Measurements from ENCODE around the gene HSPD1. TPM values are rescaled to one million over a fixed set of nuclear protein-coding genes. Genes with fewer than 3 reads are reported as not detected.
"Not testable (repeated sequence)": the region's sequence is repeated elsewhere in the genome, so short reads cannot be mapped to it uniquely, and the experiment has no call there.

The HSPD1 gene
- total RNA-seq, 1 donor from 2014 or later, result 146 TPM

DNA sequence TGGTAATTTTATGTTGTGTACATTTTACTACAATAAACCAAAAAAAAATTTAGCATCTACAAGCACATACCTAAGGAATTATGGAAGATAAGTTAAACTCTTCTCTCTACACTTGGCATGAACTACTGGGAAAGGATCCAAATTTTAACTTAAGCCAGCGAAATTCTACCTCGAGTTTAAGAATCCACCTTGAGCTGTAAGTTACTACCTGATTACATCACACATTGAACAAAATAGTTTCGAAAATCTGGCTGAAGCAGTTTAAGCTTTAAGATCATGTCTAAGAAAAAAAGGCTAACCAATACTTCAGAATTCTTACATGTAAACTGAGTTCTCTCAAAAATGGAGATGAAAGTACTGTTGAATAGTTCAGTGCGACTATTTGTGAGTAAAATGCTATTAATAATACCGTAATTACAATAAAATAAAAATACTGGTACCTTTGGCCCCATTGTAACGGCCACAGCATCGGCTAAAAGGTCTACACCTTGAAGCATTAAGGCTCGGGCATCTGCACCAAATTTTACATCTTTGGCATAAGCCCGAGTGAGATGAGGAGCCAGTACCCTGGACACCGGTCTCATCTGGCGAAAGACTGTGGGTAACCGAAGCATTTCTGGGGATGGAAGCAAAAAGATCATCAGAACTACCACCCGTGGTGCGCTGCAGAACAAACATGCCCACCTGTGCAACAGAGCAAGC is 1.3 kb downstream of the HSPD1 start:
- Histone ChIP-seq H3K27me3 (ENCODE audit: control insufficient read depth in 3 of 3, insufficient read depth in 3 of 3, low read length in 3 of 3) (no peaks in the 10 kb centered on the region), H3K9ac (ENCODE audit: low read depth in 1 of 3, low read length in 3 of 3) (peak overlapping the region; percentile 90 to 97 (median 95)), H3K9me3 (ENCODE audit: control insufficient read depth in 3 of 3, low read length in 3 of 3) (no peaks in the 10 kb centered on the region), H3K4me3 (ENCODE audit: low read length in 3 of 3) (peak overlapping the region; percentile 86 to 90 (median 89)), H3K4me1 (ENCODE audit: control insufficient read depth in 3 of 3, insufficient read depth in 3 of 3, low read length in 3 of 3) (peaks cover 31 to 47% (median 35%) of the 10 kb centered on the region in 3 donors), H3K36me3 (ENCODE audit: control insufficient read depth in 3 of 3, insufficient read depth in 3 of 3, low read length in 3 of 3) (peaks cover 18 to 41% (median 37%) of the 10 kb centered on the region in 3 donors), H3K27ac (ENCODE audit: low read depth, low read length) (peak overlapping the region; percentile 95)

DNA sequence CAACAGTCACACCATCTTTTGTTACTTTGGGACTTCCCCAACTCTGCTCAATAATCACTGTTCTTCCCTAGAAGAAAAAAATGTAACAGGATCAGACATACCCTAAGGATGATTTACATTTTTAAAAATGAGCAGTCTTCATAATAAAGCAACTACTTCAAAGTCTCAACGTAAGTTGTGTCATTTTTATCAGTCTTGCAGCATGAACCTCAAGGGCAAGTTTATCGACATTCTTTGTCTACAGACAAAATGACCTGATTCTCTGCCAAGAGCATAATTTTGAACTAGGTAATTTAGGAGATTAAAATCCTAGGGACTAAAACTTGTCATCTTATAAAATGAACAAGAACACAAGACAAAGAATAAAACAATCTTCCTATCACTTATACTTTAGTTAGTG is 2.3 kb downstream of the HSPD1 start:
- no peak overlapping the region for H3K4me3 ChIP-seq (ENCODE audit: low read length in 3 of 3)
- H3K4me1 ChIP-seq (ENCODE audit: control insufficient read depth in 3 of 3, insufficient read depth in 3 of 3, low read length in 3 of 3), result peaks cover 30 to 46% (median 34%) of the 10 kb centered on the region in 3 donors
- no peak overlapping the region for H3K27ac ChIP-seq (ENCODE audit: low read depth, low read length)
- H3K27me3 ChIP-seq (ENCODE audit: control insufficient read depth in 3 of 3, insufficient read depth in 3 of 3, low read length in 3 of 3), result no peaks in the 10 kb centered on the region
- H3K9ac ChIP-seq (ENCODE audit: low read depth in 1 of 3, low read length in 3 of 3), result peak overlapping the region in 1 of 3 donors; percentile 7
- peaks cover 22 to 48% (median 45%) of the 10 kb centered on the region in 3 donors for H3K36me3 ChIP-seq (ENCODE audit: control insufficient read depth in 3 of 3, insufficient read depth in 3 of 3, low read length in 3 of 3)
- no peaks in the 10 kb centered on the region for H3K9me3 ChIP-seq (ENCODE audit: control insufficient read depth in 3 of 3, low read length in 3 of 3)

DNA sequence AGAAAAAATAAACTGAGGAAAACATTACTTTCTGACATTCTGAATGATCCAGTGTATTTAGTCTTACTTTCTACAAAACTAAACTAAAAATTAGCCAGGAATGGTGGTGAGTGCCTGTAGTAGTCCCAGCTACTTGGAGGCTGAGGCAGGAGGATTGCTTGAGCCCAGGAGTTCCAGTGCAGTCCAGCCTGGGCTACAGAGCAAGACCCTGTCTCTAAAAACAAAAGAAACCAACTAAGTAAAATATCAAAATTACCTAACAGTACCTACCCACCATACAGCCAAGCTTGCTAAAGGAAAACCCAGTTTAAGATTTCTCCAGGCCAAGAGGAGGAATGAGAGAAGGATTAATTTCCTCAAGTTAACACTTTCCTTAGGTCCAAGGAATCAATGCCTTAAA is 2.9 kb downstream of the HSPD1 start:
- Histone ChIP-seq H3K27ac (ENCODE audit: low read depth, low read length) (no peak overlapping the region), H3K4me3 (ENCODE audit: low read length in 3 of 3) (no peak overlapping the region), H3K36me3 (ENCODE audit: control insufficient read depth in 3 of 3, insufficient read depth in 3 of 3, low read length in 3 of 3) (peaks cover 28 to 51% (median 50%) of the 10 kb centered on the region in 3 donors), H3K9me3 (ENCODE audit: control insufficient read depth in 3 of 3, low read length in 3 of 3) (no peaks in the 10 kb centered on the region), H3K4me1 (ENCODE audit: control insufficient read depth in 3 of 3, insufficient read depth in 3 of 3, low read length in 3 of 3) (peaks cover 24 to 40% (median 28%) of the 10 kb centered on the region in 3 donors), H3K27me3 (ENCODE audit: control insufficient read depth in 3 of 3, insufficient read depth in 3 of 3, low read length in 3 of 3) (no peaks in the 10 kb centered on the region), H3K9ac (ENCODE audit: low read depth in 1 of 3, low read length in 3 of 3) (no peak overlapping the region)

DNA sequence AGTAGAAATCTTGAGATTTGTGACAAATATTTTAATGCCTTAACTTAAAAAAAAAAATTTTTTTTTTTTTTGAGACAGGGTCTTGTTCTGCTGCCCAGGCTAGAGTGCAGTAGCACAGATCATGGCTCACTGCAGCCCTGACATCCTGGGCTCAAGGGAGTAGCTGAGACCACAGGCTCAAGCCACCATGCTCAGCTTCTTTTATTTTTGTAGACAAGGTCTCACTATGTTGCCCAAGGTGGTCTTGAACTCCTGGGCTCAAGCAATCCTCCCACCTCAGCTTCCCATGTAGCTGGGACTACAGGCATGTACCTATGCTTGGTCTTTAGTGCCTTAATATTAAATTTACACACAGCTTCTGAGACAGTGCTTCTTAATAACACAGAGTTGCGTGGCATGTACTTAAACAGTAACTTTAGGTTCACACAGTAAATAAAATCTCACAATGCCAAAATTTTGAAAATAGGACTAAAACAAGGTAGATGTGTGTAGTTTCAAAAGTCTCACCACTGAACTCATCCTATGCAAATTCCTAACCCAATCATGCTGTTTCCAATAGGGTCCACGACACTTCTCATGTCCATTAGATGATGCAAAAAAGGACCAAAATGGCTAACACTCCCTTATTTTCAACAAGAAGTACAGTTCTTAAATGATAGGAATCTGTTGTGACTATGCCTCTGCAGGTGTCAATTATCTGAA is 4.1 kb downstream of the HSPD1 start:
- Histone ChIP-seq H3K36me3 (ENCODE audit: control insufficient read depth in 3 of 3, insufficient read depth in 3 of 3, low read length in 3 of 3) (peaks cover 37 to 60% (median 57%) of the 10 kb centered on the region in 3 donors), H3K9ac (ENCODE audit: low read depth in 1 of 3, low read length in 3 of 3) (no peak overlapping the region), H3K9me3 (ENCODE audit: control insufficient read depth in 3 of 3, low read length in 3 of 3) (no peaks in the 10 kb centered on the region), H3K27ac (ENCODE audit: low read depth, low read length) (no peak overlapping the region), H3K27me3 (ENCODE audit: control insufficient read depth in 3 of 3, insufficient read depth in 3 of 3, low read length in 3 of 3) (no peaks in the 10 kb centered on the region), H3K4me1 (ENCODE audit: control insufficient read depth in 3 of 3, insufficient read depth in 3 of 3, low read length in 3 of 3) (peaks cover 16 to 32% (median 22%) of the 10 kb centered on the region in 3 donors), H3K4me3 (ENCODE audit: low read length in 3 of 3) (no peak overlapping the region)

GRCh38 chr2:197487385-197487784 is 12.3 kb downstream of the HSPD1 start:
- Histone ChIP-seq H3K9ac (ENCODE audit: low read depth in 1 of 3, low read length in 3 of 3) (no peak overlapping the region), H3K4me3 (ENCODE audit: low read length in 3 of 3) (no peak overlapping the region), H3K36me3 (ENCODE audit: control insufficient read depth in 3 of 3, insufficient read depth in 3 of 3, low read length in 3 of 3) (peaks cover 45 to 61% (median 52%) of the 10 kb centered on the region in 3 donors), H3K9me3 (ENCODE audit: control insufficient read depth in 3 of 3, low read length in 3 of 3) (no peaks in the 10 kb centered on the region), H3K27me3 (ENCODE audit: control insufficient read depth in 3 of 3, insufficient read depth in 3 of 3, low read length in 3 of 3) (no peaks in the 10 kb centered on the region), H3K4me1 (ENCODE audit: control insufficient read depth in 3 of 3, insufficient read depth in 3 of 3, low read length in 3 of 3) (no peaks in the 10 kb centered on the region), H3K27ac (ENCODE audit: low read depth, low read length) (no peak overlapping the region)

DNA sequence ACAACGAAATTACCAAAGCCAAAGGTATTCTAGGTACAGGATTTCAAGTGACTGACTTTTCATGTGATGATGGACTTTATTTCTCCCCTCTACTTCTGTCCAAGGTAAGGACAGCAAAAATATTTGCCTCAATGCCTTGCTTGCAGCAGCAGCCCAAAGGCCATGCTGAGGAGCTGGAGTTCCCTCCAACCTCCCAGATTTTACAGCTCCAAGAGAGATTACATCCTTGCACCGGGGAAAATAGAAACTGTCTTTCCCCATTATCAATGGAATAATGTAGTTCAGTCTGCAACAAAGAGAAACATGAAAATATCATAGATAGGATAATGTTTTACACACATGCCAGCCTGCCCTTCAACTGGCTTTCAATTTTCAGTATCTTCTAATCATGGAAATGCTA is 13.5 kb downstream of the HSPD1 start:
- H3K4me3 ChIP-seq (ENCODE audit: low read length in 3 of 3), result no peak overlapping the region
- H3K27me3 ChIP-seq (ENCODE audit: control insufficient read depth in 3 of 3, insufficient read depth in 3 of 3, low read length in 3 of 3), result no peaks in the 10 kb centered on the region
- no peaks in the 10 kb centered on the region for H3K9me3 ChIP-seq (ENCODE audit: control insufficient read depth in 3 of 3, low read length in 3 of 3)
- H3K36me3 ChIP-seq (ENCODE audit: control insufficient read depth in 3 of 3, insufficient read depth in 3 of 3, low read length in 3 of 3), result peaks cover 35 to 49% (median 43%) of the 10 kb centered on the region in 3 donors
- no peak overlapping the region for H3K9ac ChIP-seq (ENCODE audit: low read depth in 1 of 3, low read length in 3 of 3)
- no peaks in the 10 kb centered on the region for H3K4me1 ChIP-seq (ENCODE audit: control insufficient read depth in 3 of 3, insufficient read depth in 3 of 3, low read length in 3 of 3)
- H3K27ac ChIP-seq (ENCODE audit: low read depth, low read length), result no peak overlapping the region

DNA sequence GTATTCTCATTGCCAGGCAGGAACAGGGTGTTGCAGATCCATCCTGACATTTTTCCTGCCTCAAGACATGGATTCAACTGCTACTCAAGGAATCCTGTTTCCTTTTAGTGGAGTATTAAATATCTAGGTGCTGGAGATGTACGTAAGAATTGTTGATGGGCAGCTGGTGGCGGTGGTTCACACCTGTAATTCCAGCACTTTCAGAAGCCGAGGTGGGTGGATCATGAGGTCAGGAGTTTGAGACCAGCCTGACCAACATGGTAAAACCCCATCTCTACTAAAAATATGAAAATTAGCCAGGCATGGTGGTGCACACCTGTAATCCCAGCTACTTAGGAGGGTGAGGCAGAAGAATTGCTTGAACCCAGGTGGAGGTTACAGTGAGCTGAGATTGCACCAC is 15.4 kb downstream of the HSPD1 start:
- not testable (repeated sequence) for H3K4me1 ChIP-seq (ENCODE audit: control insufficient read depth in 3 of 3, insufficient read depth in 3 of 3, low read length in 3 of 3); H3K9me3 ChIP-seq (ENCODE audit: control insufficient read depth in 3 of 3, low read length in 3 of 3); H3K9ac ChIP-seq (ENCODE audit: low read depth in 1 of 3, low read length in 3 of 3); H3K27ac ChIP-seq (ENCODE audit: low read depth, low read length); H3K4me3 ChIP-seq (ENCODE audit: low read length in 3 of 3); H3K27me3 ChIP-seq (ENCODE audit: control insufficient read depth in 3 of 3, insufficient read depth in 3 of 3, low read length in 3 of 3)
- peaks cover 22 to 44% (median 36%) of the 10 kb centered on the region in 3 donors for H3K36me3 ChIP-seq (ENCODE audit: control insufficient read depth in 3 of 3, insufficient read depth in 3 of 3, low read length in 3 of 3)

DNA sequence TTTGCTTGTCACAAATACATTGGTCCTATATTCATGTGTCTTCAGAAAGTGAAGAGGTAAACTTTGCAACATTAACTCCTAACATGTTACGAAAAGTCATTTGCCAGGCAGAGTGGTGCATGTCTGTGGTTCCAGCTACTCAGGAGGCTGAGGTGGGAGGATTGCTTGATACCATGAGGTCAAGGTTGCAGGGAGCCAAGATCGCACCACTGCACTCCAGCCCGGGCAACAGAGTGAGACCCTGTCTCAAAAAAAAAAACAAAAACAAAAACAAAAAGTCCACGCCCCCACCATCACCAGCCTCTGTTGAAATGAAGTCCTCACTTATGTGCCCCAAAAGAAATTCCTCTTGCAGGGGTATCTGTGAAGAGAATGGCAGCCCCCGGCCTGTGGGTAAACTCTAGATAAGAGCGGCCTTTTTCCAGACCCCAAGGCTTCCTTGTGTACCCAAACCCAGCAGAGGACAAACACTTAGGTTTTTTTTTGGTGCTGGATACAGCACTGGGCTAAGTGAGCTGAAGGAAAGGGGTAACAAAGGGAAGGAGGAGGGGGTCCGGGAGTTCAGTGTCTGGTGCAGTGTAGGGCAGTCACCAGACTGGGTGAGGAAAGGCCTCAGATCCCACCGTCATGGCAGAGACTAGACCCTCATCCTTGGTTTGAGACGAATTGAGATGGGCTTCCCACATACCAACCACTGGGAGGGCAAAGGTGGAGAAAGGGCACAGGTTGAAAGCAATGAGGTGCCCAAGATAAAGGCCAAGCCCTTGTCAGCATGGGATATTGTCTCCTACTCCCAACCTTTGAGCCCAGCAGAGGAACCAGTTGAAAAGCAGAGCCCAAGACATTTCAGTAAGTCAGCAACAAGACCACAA is 19.2 kb downstream of the HSPD1 start:
- Histone ChIP-seq H3K9me3 (ENCODE audit: control insufficient read depth in 3 of 3, low read length in 3 of 3) (no peaks in the 10 kb centered on the region), H3K27ac (ENCODE audit: low read depth, low read length) (no peak overlapping the region), H3K27me3 (ENCODE audit: control insufficient read depth in 3 of 3, insufficient read depth in 3 of 3, low read length in 3 of 3) (no peaks in the 10 kb centered on the region), H3K36me3 (ENCODE audit: control insufficient read depth in 3 of 3, insufficient read depth in 3 of 3, low read length in 3 of 3) (peaks cover 14 to 24% (median 23%) of the 10 kb centered on the region in 3 donors), H3K4me1 (ENCODE audit: control insufficient read depth in 3 of 3, insufficient read depth in 3 of 3, low read length in 3 of 3) (peaks cover 0 to 4% (median 0%) of the 10 kb centered on the region in 3 donors), H3K9ac (ENCODE audit: low read depth in 1 of 3, low read length in 3 of 3) (no peak overlapping the region), H3K4me3 (ENCODE audit: low read length in 3 of 3) (no peak overlapping the region)

DNA sequence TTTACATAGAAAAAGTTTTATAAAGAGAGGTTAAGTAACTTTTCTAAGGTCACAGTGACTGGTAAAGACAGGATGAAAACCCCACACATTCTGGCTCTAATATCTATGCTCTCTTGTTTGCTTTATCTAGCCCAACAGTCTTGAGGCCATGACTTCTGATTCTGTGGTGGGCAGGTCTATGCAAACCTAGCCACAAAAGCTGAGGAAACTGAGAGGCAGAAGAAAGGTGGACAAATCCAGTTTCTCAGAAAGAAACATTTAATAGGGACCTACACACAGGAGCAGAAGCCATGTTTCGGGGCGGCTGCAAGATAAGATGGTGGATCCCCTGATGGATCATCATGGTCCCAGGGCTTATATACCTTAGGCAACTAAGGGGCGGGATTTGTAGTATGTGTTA is 21.8 kb downstream of the HSPD1 start:
- Histone ChIP-seq H3K4me3 (ENCODE audit: low read length in 3 of 3) (no peak overlapping the region), H3K9me3 (ENCODE audit: control insufficient read depth in 3 of 3, low read length in 3 of 3) (no peaks in the 10 kb centered on the region), H3K27ac (ENCODE audit: low read depth, low read length) (no peak overlapping the region), H3K36me3 (ENCODE audit: control insufficient read depth in 3 of 3, insufficient read depth in 3 of 3, low read length in 3 of 3) (peaks cover 20 to 43% (median 32%) of the 10 kb centered on the region in 3 donors), H3K9ac (ENCODE audit: low read depth in 1 of 3, low read length in 3 of 3) (no peak overlapping the region), H3K27me3 (ENCODE audit: control insufficient read depth in 3 of 3, insufficient read depth in 3 of 3, low read length in 3 of 3) (no peaks in the 10 kb centered on the region), H3K4me1 (ENCODE audit: control insufficient read depth in 3 of 3, insufficient read depth in 3 of 3, low read length in 3 of 3) (peaks cover 0 to 4% (median 0%) of the 10 kb centered on the region in 3 donors)
